Dermis lymphatic vessel endothelial cell (primary cell): ENCODE data around the gene UGT2B10. TPM values are rescaled to one million over a fixed set of nuclear protein-coding genes. Genes with fewer than 3 reads are reported as not detected.

Source experiments
- total RNA-seq: library from RNA; depleted of rRNA; stranded (reverse); fragments of >200 nt; gene quantifications from 2 replicates; pipeline ENCODE4 v1.2.1, GENCODE V29; 2014

The UGT2B10 gene
- total RNA-seq = not detected in 2 replicates

GRCh38 chr4:68815617-68816409 lies at the start of gene UGT2B10:
Gene UGT2B10, plus strand, starts transcription at chr4:68815994. Its CDS starts 26 bp downstream, at chr4:68816020.

Other genes starting within 250 kb of the UGT2B10 start
- gene UGT2B17, start 239.7 kb upstream of the UGT2B10 start, total RNA-seq = not detected in 2 replicates
- not detected in 2 replicates for gene UGT2B15, start 145.3 kb upstream of the UGT2B10 start, total RNA-seq
- gene UGT2A3, start 135.8 kb downstream of the UGT2B10 start, total RNA-seq = not detected in 2 replicates